Measurements from ENCODE around the gene TSHR.
"Not testable (repeated sequence)": the region's sequence is repeated elsewhere in the genome, so short reads cannot be mapped to it uniquely, and the experiment has no call there.

The TSHR gene

GRCh38 chr14:80951491-80951890 lies 3.9 kb upstream of the TSHR start:
- no peak for DNase-seq

- DNase-seq, result not testable (repeated sequence)
Observed at GRCh38 chr14:80953211-80953610, 2.2 kb upstream of the TSHR start.

GRCh38 chr14:80954687-80955299 lies 628 bp upstream of the TSHR start:
- peak in 50 of 51 donors; percentile 5 to 87 (median 58) for DNase-seq

- DNase-seq, result no peak
Observed at GRCh38 chr14:80956102-80956501, 681 bp downstream of the TSHR start.

GRCh38 chr14:80956922-80957321 lies 1.5 kb downstream of the TSHR start:
- DNase-seq, result no peak

- no peak for DNase-seq
Observed at GRCh38 chr14:80957613-80958012, 2.2 kb downstream of the TSHR start.

GRCh38 chr14:80958226-80958625 lies 2.8 kb downstream of the TSHR start:
- DNase-seq, result no peak

- no peak for DNase-seq
Observed at GRCh38 chr14:80958939-80959338, 3.5 kb downstream of the TSHR start.

GRCh38 chr14:80959496-80959895 lies 4.1 kb downstream of the TSHR start:
- peak in 2 of 51 donors; percentile 4 to 13 for DNase-seq

- DNase-seq, result no peak
Observed at GRCh38 chr14:80965037-80965436, 9.6 kb downstream of the TSHR start.

GRCh38 chr14:80973931-80974641 lies 18.7 kb downstream of the TSHR start:
- DNase-seq, result no peak

GRCh38 chr14:80974679-80975078 lies 19.3 kb downstream of the TSHR start:
- DNase-seq, result no peak

- no peak for DNase-seq
Observed at GRCh38 chr14:80977221-80977620, 21.8 kb downstream of the TSHR start.

GRCh38 chr14:80978403-80978802 lies 23.0 kb downstream of the TSHR start:
- DNase-seq, result no peak

- no peak for DNase-seq
Observed at GRCh38 chr14:80979951-80980350, 24.5 kb downstream of the TSHR start.

- DNase-seq, result no peak
Observed at GRCh38 chr14:80981156-80981555, 25.7 kb downstream of the TSHR start.

GRCh38 chr14:80981673-80982072 lies 26.3 kb downstream of the TSHR start:
- no peak for DNase-seq

- no peak for DNase-seq
Observed at GRCh38 chr14:80982711-80983110, 27.3 kb downstream of the TSHR start.

GRCh38 chr14:80987235-80988032 lies 32.0 kb downstream of the TSHR start:
- DNase-seq, result peak in 35 of 51 donors; percentile 4 to 73 (median 25)

GRCh38 chr14:80988192-80988591 lies 32.8 kb downstream of the TSHR start:
- DNase-seq, result no peak

- no peak for DNase-seq
Observed at GRCh38 chr14:80988735-80989429, 33.5 kb downstream of the TSHR start.

- DNase-seq, result no peak
Observed at GRCh38 chr14:80992580-80992979, 37.2 kb downstream of the TSHR start.

Data from hypothalamus (tissue), 51 donors.